Nephron progenitor cell (in vitro differentiated cells): Measurements from ENCODE around the gene STUM.

Experiments
- DNase-seq: peaks from one replicate; pipeline ENCODE4 v3.0.0; 2021
- H3K27ac Mint-ChIP-seq: 2 replicates; pipeline ENCODE4 v1.8.0; 2021; ENCODE audit warnings: mild to moderate bottlenecking, moderate library complexity, mixed read lengths
- H3K27me3 Mint-ChIP-seq: 2 replicates; pipeline ENCODE4 v1.8.0; 2021; ENCODE audit warnings: mild to moderate bottlenecking, low read depth, mixed read lengths; ENCODE audit not compliant: poor library complexity
- H3K36me3 Mint-ChIP-seq: 2 replicates; pipeline ENCODE4 v1.8.0; 2021; ENCODE audit warnings: low read depth, mixed read lengths
- H3K4me1 Mint-ChIP-seq: 2 replicates; pipeline ENCODE4 v1.8.0; 2021; ENCODE audit warnings: mixed read lengths
- H3K4me3 Mint-ChIP-seq: 2 replicates; pipeline ENCODE4 v1.8.0; 2021; ENCODE audit warnings: mild to moderate bottlenecking, moderate library complexity, mixed read lengths
- H3K9me3 Mint-ChIP-seq: 2 replicates; pipeline ENCODE4 v1.8.0; 2021; ENCODE audit warnings: mild to moderate bottlenecking, moderate library complexity, mixed read lengths
- CTCF ChIP-seq: fragments of 200-600 bp; sonication (generic); IDR thresholded peaks from 2 replicates; pipeline ENCODE4 v1.5.0; 2021; ENCODE audit warnings: antibody characterized with exemption

STUM gene

GRCh38 chr1:226530591-226530990, 18.0 kb upstream of the STUM start:
- no peak for DNase-seq
- Mint-ChIP-seq H3K36me3 (no peaks in the 10 kb centered on the region), H3K4me3 (no peak overlapping the region), H3K4me1 (peaks cover 53% of the 10 kb centered on the region), H3K27ac (peak overlapping the region; percentile 15), H3K9me3 (peaks cover 4% of the 10 kb centered on the region), H3K27me3 (peaks cover 10% of the 10 kb centered on the region)
- TF ChIP-seq CTCF = no peak

GRCh38 chr1:226531360-226532093, 17.0 kb upstream of the STUM start:
- peaks cover 9% of the 10 kb centered on the region for H3K27me3 Mint-ChIP-seq
- no peaks in the 10 kb centered on the region for H3K9me3 Mint-ChIP-seq
- no peak overlapping the region for H3K4me3 Mint-ChIP-seq

GRCh38 chr1:226532553-226532952, 16.0 kb upstream of the STUM start:
- Mint-ChIP-seq H3K4me3 (no peak overlapping the region), H3K27me3 (peaks cover 9% of the 10 kb centered on the region), H3K27ac (no peak overlapping the region), H3K9me3 (no peaks in the 10 kb centered on the region), H3K4me1 (peaks cover 45% of the 10 kb centered on the region), H3K36me3 (no peaks in the 10 kb centered on the region)
- DNase-seq = no peak
- no peak for TF ChIP-seq CTCF

More at GRCh38 chr1:226531360-226532093, 17.0 kb upstream of the STUM start:
- DNase-seq = no peak
- H3K36me3 Mint-ChIP-seq = no peaks in the 10 kb centered on the region
- H3K4me1 Mint-ChIP-seq = peaks cover 49% of the 10 kb centered on the region
- H3K27ac Mint-ChIP-seq = no peak overlapping the region
- TF ChIP-seq CTCF = no peak

- Mint-ChIP-seq H3K4me1 (peaks cover 45% of the 10 kb centered on the region), H3K9me3 (no peaks in the 10 kb centered on the region), H3K27ac (no peak overlapping the region), H3K36me3 (no peaks in the 10 kb centered on the region), H3K4me3 (no peak overlapping the region), H3K27me3 (peaks cover 12% of the 10 kb centered on the region)
- no peak for DNase-seq
- TF ChIP-seq CTCF = no peak
Observed at GRCh38 chr1:226533220-226533619, 15.3 kb upstream of the STUM start.

- DNase-seq = no peak
- H3K9me3 Mint-ChIP-seq = no peaks in the 10 kb centered on the region
- peaks cover 45% of the 10 kb centered on the region for H3K4me1 Mint-ChIP-seq
- peaks cover 12% of the 10 kb centered on the region for H3K27me3 Mint-ChIP-seq
- no peak for TF ChIP-seq CTCF
- H3K27ac Mint-ChIP-seq = no peak overlapping the region
- H3K36me3 Mint-ChIP-seq = no peaks in the 10 kb centered on the region
- no peak overlapping the region for H3K4me3 Mint-ChIP-seq
Observed at GRCh38 chr1:226534098-226534497, 14.5 kb upstream of the STUM start.

- no peaks in the 10 kb centered on the region for H3K9me3 Mint-ChIP-seq
- no peak for DNase-seq
- H3K27me3 Mint-ChIP-seq = peaks cover 15% of the 10 kb centered on the region
- TF ChIP-seq CTCF = no peak
- H3K4me1 Mint-ChIP-seq = peaks cover 42% of the 10 kb centered on the region
- H3K36me3 Mint-ChIP-seq = no peaks in the 10 kb centered on the region
- H3K27ac Mint-ChIP-seq = no peak overlapping the region
- no peak overlapping the region for H3K4me3 Mint-ChIP-seq
Observed at GRCh38 chr1:226534645-226535044, 13.9 kb upstream of the STUM start.
